ENCODE data around the gene SH2D3C. TPM values are rescaled to one million over a fixed set of nuclear protein-coding genes. Genes with fewer than 3 reads are reported as not detected.

Gene SH2D3C
- total and polyA plus RNA-seq, 2 of the 8 experiments (the other 6 are each of a cell fraction or from before 2014, with no cell fraction given) = 6.4 to 8.1 TPM

DNA sequence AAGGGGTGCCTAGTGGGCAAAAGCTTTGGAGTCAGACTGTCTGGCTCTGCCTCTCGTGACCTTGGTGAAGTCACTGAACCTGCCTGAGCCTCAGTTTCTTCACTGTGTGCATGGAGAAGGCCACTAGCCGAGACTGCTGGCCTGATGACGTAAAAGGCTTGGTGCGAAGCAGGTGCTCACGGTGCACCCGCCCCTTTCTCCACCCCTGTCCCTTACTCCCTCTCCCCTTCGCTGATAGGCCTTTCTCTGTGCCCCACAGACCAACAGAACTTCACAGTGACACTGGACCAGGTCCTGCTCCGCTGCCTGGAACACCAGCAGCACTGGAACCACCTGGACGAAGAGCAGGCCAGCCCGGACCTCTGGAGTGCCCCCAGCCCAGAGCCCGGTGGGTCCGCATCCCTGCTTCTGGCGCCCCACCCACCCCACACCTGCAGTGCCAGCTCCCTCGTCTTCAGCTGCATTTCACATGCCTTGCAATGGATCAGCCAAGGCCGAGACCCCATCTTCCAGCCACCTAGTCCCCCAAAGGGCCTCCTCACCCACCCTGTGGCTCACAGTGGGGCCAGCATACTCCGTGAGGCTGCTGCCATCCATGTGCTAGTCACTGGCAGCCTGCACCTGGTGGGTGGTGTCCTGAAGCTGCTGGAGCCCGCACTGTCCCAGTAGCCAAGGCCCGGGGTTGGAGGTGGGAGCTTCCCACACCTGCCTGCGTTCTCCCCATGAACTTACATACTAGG is 34.6 kb upstream of the SH2D3C start:
- Histone ChIP-seq H3K14ac (ENCODE audit: insufficient read length) (no peak overlapping the region), H4K8ac (ENCODE audit: extremely low read depth, insufficient read depth, low read length) (no peak overlapping the region), H2BK15ac (ENCODE audit: low read length) (no peak overlapping the region), H3K79me2 (ENCODE audit: control insufficient read depth in 1 of 2, insufficient read depth in 2 of 2, low read length in 2 of 2) (no peaks in the 10 kb centered on the region), H3K56ac (replicated peaks; ENCODE audit: insufficient read length, low read depth, low read length) (no peak overlapping the region), H3K27ac (ENCODE audit: low read depth, low read length) (no peak overlapping the region), H3K4me2 (ENCODE audit: insufficient read depth in 1 of 2, low read depth in 2 of 2, low read length in 2 of 2) (no peak overlapping the region), H2BK120ac (replicated peaks; ENCODE audit: low read depth, low read length) (no peak overlapping the region), H3K9me3 (ENCODE audit: insufficient read depth in 2 of 2, low read depth in 1 of 2, low read length in 1 of 2) (no peaks in the 10 kb centered on the region), H3K27me3 (replicated peaks in 1 of 4; ENCODE audit: control insufficient read depth in 3 of 4, extremely low read depth in 1 of 4, insufficient read depth in 3 of 4, low read length in 3 of 4) (no peaks in the 10 kb centered on the region), H2AK5ac (ENCODE audit: low read depth, low read length) (no peak overlapping the region), H3K4me3 (ENCODE audit: extremely low read depth in 1 of 4, insufficient read depth in 2 of 4, low read depth in 3 of 4, low read length in 4 of 4) (no peak overlapping the region), H3K23me2 (ENCODE audit: low read depth, low read length) (peaks cover 2% of the 10 kb centered on the region; the same call in 1 of the 2 replicates), H3K79me1 (ENCODE audit: low read depth, low read length) (0 out of 2 replicates have a peak, but pooled peaks cover 2% of the 10 kb centered on the region), H3K23ac (ENCODE audit: insufficient read length) (no peak overlapping the region), H3K9ac (replicated peaks in 1 of 4; ENCODE audit: extremely low read depth in 1 of 4, low read depth in 3 of 4, low read length in 3 of 4) (no peak overlapping the region), H2BK12ac (ENCODE audit: low read depth, low read length) (no peak overlapping the region), H3K4me1 (replicated peaks in 1 of 4; ENCODE audit: control insufficient read depth in 3 of 4, insufficient read depth in 4 of 4, low read length in 3 of 4) (peaks cover 0 to 8% (median 6%) of the 10 kb centered on the region in 4 experiments; a peak in 5 of 7 replicates), H4K5ac (ENCODE audit: insufficient read length, low read depth, low read length) (no peak overlapping the region), H3K18ac (ENCODE audit: extremely low read depth, low read length) (no peak overlapping the region), H3K4ac (replicated peaks; ENCODE audit: insufficient read length, low read depth, low read length) (no peak overlapping the region), H2AFZ (ENCODE audit: low read length) (no peak overlapping the region), H4K20me1 (replicated peaks in 1 of 2; ENCODE audit: control insufficient read depth in 1 of 2, insufficient read depth in 2 of 2, low read length in 2 of 2) (peaks cover 0 to 23% of the 10 kb centered on the region in 2 experiments), H4K91ac (replicated peaks; ENCODE audit: insufficient read length, low read length) (no peak overlapping the region), H2BK5ac (ENCODE audit: low read depth, low read length) (no peak overlapping the region), H2BK20ac (ENCODE audit: low read length) (no peak overlapping the region), H3K36me3 (ENCODE audit: control insufficient read depth in 2 of 4, insufficient read depth in 4 of 4, low read length in 3 of 4) (peaks cover 10 to 27% (median 21%) of the 10 kb centered on the region in 4 experiments; a peak in 7 of 8 replicates)
- FAIRE-seq (no peak), DNase-seq (ENCODE audit: low read depth in 1 of 2, low spot score in 2 of 2) (no peak)
- CTCF ChIA-PET (ENCODE audit: partially characterized antibody) = interaction anchor here (0.6 to 4.5 kb wide), 6 partner anchors 11 to 57 kb away, joined by 4 to 19 read pairs (median 8); no protein-coding TSS in a partner anchor
- WGBS, 2 experiments (ENCODE audit: extremely low coverage in 1 of 2, insufficient coverage in 1 of 2, insufficient read length in 1 of 2, insufficient replicate concordance in 2 of 2, low coverage in 1 of 2, low lambda C conversion rate in 2 of 2, missing lambda C conversion rate in 1 of 2) = 95% methylated on average over 19 of the region's 19 CpGs; no CpG with 5 or more reads in 1 of the 2 experiments
- POLR2A ChIA-PET (ENCODE audit: partially characterized antibody) = interaction anchor here (0.7 to 6.7 kb wide), 5 partner anchors 9 to 88 kb away, joined by 3 to 34 read pairs (median 5); no protein-coding TSS in a partner anchor
- no peak for TF ChIP-seq GABPA (IDR thresholded peaks at IDR 0.05; ENCODE audit: borderline replicate concordance, insufficient read depth, low read length)
